HG03565 (cell line): Measurements from ENCODE around the gene TBRG4.
"Not testable (repeated sequence)": the region's sequence is repeated elsewhere in the genome, so short reads cannot be mapped to it uniquely, and the experiment has no call there.

ENCODE experiments used
- ATAC-seq: cut with Tn5 transposase; IDR thresholded peaks from one replicate; pipeline ENCODE4 v1.9.1; 2021; ENCODE audit warnings: mild to moderate bottlenecking, moderate library complexity; ENCODE audit not compliant: unreplicated experiment

The TBRG4 gene

DNA sequence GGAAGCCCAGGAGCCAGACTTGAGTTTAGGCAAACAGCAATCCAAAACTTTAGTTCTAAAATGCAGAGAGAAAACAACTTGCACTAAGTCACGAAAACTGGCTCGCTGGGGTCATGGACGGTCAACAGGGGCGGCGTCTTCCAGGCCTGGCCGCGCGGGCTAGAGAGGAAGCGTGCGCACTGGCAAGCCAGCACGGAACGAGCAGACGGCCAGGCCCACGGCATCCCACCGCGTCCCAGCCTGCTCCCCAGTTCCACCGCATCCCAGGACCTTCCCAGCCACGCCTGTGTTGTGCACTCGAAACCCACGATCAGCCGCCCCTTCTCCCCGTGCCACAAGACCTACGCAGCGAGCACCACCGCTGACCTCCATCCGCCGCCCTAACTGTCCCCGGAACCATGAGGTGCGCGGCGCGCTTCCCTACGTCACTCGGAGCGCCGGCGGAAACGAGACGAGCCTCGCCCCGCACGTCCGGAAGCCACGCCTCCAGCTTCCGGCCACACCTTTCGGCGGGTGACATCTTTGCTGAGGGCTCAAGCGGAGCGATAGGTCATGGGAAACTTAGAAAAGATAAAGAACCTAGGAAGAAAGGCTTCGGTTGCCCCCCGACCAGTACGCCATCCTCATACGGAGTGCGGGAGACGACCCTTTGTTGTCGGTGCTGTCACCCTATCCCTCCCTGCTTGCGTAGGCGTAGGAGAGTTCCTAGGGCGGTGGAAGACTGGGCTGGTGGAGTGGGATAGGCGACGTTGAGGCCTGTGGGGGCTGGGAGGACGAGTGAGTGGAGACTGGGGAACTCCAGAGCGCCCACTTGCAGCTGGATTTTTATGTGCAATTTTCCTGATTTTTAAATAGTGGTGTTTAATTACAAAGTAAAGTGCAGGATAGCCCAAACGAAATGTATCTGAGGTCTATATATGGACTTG is at the start of gene TBRG4:
TSS of gene TBRG4 (minus strand) at position 400 of the 926 bp plus-strand sequence. CDS start 2,460 bp downstream, outside the sequence.
- peak; percentile 94 for ATAC-seq

DNA sequence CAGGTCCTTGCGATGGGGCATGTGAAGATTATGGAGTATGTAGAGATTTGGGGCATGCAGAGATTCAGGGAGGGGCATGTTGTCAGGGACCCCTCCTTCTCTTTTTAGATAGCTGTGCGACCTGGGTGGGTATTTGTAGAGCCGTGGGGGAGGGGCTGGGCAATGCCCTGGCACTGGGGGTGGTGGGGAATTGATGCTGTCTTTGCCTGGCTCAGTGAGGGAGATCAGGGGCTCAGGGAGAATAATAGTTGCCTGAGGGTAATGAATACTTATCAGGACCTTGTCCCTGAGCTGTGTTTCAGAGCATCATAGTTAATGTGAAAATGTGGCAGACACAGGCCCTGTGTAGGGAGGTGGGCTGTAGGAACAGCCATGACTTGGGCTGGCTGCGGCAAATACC is 49.6 kb upstream of the TBRG4 start:
- ATAC-seq, result no peak

DNA sequence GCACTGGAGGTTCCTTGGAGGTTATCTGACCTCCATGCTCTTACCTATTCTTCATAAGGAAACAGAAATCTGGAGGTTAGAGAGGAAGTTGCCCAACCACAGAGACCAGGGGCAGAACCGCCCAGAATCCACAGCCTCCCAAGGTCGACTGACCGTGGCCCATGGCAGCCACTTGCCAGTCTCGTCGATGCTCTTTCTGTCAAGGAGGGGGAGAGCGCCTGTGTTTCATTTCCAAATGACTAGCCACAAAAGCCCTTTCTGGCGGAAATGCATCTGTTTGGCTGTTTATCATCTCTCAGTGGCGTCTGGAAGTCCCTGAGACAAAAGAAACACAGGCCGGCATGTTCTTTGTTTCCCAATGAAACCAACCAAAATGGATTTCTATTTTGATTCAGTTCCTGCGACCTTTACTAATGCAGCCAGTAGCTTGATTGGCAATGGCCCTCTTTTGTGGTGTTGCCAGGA is 49.0 kb upstream of the TBRG4 start:
- no peak for ATAC-seq

DNA sequence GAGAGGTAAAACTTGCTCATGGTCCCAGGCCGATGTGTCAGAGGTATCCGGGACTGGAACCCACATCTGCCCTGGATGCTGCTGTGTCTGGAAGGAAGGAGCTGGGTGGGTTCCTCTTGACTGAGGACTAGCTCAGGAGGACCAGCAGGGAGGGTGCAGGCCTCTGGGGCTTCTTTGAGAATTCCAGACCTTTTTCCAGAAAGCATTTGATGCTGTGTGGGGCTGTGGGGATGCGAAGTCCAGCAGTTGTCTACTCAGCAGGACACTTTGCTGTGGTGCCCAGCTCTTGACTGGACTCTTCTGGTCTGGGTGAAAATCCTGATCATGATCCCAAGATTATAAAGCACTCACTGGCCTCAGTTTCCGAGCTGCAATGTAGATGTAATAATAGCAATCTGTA is 47.8 kb upstream of the TBRG4 start:
- no peak for ATAC-seq

DNA sequence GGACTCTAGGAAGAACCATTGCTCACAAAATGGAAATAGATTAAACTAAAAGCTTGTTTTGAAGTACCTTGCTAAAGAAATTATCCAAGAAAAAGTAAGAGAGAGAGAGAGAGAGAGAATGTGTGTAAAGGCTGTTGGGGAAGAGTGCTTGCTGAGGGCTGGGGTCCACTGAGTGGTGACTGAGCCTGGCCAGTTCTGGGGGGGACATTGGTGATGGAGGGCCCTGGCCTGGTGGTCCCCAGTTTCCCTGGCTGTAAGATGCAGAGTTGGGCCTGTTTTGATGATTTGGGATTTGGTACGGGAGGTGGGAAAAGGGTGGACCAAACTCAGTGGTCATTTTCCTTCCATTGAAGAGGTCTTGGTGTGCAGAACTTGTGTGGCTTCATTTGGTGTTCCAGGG is 47.0 kb upstream of the TBRG4 start:
- no peak for ATAC-seq

DNA sequence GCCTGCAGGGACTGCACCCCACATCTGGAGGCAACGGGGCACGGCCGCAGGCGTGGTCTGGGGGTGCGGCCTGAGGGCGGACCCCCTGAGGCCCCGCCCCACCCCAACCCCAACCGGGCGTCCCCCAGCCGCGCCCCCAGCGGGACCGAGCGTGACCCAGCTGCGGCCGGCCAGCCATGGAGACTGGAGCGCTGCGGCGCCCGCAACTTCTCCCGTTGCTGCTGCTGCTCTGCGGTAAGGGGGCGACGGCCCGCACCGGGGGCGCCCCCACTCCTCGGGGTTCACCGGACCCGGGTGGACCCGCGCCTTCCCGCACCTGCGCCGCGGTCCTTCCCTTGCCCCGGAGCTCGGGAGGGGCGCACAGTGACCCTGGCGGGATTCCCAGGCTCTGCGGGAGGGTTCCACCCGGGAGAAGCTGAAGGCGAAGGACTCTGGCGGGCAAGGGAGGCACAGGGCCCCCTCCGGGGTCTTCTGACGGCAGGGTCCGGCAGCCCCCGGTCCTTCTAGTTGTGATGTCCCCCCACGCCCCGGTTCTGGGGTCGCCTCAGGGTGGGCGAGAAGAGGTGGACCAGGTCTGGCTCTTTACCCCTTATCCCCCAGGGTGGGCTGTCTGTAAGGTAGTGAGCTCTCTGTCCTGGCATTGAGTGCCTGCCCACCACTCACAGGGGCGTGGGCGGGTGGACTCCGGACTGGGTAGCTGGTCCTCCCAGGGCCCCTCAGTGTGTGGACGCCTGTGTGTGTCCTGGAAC is 46.3 kb upstream of the TBRG4 start, which contains the start of gene RAMP3:
TSS of gene RAMP3 (plus strand) at position 139 of the 749 bp plus-strand sequence. CDS start at position 177, 38 bp downstream.
- no peak for ATAC-seq

DNA sequence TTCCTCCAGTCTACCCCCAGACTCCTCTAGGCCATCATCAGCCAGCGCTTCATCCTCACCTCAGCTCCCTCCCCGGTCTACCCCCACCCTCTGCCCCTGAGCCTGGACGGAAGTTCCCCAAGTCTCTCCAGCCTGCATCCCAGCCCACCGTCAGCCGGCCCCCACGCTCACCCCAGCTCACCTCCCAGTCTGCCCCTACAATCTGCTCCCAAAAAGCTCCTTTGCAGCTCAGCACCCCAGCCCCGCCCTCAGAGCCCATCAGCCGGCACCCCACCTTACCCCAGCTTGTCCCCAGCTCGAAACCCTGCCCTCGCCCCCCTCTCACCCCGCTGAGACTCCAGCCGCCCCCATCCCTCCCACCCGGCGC is 45.8 kb upstream of the TBRG4 start:
- no peak for ATAC-seq

DNA sequence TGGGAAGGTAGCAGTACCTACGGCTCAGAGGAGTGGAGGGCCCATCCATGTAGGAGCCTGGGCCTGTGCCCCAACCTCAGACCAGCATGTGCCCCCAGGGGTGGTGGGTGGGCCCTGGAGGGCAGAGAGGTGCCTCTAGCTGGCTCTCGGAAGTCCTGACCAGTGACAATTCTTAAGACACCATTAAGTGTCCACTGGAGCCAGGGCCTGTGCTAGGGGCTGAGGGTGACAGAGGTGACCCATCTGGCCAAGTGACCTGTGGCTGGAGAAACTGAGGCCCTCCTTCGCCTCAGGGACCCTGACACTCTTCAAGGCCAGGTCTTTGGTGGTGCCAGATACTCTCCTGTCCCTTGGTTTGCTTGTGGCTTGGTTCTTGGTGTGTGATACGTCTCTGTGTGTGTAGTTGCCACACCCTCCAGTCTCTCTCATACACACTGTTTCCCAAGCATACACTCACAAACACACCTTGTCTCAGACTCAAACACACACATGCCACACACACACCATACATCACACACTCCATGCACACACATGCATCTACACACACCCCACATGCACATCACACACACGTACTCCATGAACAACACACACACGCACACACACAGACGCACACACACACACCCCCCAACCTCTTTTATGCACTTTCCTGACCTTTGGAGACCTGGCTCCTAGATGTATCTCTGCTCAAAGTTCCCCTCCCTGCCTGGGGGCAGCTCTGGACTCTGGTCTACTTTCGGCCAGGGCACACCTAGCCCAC is 45.2 kb upstream of the TBRG4 start:
- no peak for ATAC-seq

DNA sequence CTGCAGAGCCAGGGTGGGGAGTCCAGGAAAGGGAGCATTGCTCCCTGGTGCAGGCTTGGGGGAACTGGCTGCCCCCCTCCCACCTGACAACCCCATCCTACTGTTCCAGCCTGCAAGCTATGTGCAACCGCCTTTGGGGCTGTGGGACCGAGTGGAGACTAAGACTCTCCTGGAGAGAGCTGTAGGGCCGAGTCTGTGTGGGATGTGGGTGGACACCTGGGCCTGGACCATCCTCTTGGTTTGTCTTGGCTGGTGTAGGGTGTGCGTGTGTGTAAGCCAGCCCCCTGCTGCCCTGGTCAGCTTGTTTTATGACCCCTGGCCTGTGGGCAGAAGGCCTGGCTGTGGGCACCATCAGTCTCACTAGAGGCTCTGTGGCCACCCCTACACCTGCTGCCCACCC is 44.4 kb upstream of the TBRG4 start:
- ATAC-seq, result no peak

DNA sequence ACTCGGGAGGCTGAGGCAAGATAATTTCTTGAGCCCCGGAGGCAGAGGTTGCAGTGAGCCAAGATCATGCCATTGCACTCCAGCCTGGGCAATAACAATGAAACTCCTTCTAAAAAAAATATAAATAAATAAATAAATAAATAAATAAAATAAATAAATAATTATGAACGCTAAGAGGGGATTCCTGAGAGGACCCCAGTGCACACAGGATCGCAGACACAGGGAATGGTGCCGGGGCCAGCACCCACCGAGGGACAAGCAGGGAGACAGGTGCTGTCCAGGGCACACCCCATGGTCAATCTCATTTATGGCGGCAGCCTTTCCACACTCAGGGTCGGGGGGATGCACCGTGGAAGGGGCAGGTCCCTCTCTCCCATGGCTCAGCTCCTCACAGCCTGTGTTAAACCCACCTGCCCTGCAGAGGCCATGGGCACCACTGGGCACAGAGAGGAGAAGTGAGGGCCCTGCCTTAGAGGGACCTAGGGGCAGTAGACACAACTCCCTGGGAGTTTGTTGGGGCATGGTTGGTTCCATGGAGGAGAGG is 43.9 kb upstream of the TBRG4 start:
- ATAC-seq, result no peak

DNA sequence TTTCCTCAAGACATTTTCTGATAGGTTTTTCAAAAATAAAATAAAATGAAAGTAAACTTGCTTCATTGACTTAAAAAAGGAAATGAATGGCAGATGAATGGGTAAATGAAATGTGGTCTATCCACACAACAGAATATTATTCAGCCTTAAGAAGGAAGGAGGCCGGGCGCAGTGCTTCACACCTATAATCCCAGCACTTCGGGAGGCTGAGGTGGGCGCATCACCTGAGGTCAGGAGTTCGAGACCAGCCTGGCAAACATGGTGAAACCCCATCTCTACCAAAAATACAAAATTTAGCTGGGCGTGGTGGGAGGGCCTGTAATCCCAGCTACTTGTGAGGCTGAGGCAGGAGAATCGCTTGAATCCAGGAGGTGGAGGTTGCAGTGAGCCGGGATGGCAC is 42.4 kb upstream of the TBRG4 start:
- ATAC-seq, result not testable (repeated sequence)

DNA sequence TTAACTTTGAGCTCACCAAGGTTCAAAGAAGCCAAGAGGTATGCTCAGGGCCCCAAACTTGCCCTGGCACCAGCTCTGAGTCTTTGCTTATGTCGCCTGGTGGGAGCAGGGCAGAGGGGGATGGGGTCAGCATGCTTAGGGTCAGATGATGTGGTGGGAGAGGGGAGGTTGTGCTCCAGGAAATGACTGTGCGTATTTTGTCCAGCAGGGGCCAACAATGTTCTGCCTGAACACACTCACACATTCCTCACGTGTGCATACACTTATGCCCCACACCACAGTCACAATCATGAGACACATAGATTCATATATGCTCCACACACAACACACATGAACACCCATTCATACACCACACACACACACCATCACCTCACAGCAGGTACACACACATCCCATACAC is 41.7 kb upstream of the TBRG4 start:
- no peak for ATAC-seq

DNA sequence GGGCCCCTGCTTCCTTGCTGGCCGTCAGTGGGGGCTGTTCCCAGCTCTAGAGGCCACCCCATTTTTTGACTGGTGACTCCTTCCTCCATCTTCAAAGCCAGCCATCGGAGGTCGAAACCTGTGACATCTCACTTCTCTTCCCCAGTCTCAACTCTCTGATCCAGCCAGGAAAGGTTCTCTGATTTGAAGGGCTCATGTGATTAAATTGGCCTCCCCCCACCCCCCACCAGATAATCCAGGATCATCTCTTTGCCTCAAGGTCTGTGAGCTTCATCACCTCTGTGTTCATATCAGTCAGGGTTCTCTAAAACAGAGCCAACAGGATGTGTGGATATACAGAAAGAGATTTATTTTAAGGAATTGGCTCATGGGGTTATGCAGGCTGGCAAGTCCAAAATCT is 40.5 kb upstream of the TBRG4 start:
- no peak for ATAC-seq

DNA sequence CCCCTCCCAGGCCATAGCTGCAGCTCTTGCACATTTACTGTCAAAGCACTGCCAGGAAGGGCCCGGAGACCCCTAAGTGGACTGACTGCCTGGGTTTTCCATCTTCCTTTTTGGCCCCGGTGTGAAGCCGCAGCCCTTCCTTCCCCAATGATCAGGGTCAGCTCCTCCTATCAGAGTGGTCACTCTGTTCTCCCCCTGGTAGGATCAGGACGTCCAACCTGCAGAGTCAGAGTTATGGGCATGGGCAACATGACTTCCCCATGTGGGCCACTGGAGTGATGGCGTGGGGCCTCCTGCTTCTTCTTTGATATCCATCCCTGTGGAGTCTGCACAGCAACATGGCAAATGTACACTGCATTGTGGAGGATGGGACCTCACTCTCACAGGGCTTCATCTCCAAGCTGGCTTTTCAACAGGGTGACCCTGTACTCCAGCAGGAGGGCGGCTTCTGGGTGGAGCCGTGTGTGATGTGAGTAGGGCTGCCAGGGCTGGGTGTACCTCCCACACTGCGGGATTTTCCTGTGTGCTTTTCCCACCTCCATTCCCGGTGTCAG is 39.7 kb upstream of the TBRG4 start:
- ATAC-seq, result no peak

DNA sequence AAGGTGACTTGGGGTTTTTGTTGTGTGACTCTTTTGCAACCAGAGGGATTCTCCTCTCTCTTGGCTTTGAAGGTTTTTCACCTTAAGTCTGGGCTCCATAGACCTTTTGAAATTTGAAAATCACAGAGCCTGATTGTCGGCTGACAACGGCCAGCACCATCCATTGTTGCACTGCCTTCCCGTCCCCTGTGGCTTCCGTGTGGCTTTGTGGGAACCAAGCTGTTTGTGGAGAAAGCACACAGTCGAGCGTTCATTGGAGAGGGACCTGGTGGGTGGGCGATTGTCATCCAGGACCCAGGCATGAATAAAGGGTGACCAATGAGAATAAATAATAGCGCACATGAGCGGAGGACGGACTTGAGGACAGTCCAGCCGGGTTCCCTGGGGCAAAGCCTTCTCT is 38.7 kb upstream of the TBRG4 start:
- ATAC-seq, result no peak

DNA sequence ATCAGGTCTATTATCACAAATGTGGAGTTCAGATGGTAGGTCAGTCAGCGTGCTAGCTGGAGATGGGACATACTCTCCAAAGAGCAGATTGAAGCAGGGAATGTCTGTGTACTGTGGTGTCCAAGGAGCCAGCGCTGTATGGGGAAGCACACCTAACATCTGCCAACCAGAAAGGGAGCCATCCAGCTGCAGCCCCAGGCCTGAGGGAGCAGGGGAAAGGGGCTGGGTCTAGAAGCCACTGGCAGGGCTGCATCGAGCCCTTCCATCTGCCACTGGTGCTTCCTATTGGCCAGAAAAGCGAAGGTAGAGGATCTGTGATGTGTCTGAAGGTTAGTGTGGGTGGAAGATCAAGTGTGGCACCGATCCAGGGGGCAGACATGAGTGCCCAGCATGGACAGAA is 38.1 kb upstream of the TBRG4 start:
- ATAC-seq, result no peak

DNA sequence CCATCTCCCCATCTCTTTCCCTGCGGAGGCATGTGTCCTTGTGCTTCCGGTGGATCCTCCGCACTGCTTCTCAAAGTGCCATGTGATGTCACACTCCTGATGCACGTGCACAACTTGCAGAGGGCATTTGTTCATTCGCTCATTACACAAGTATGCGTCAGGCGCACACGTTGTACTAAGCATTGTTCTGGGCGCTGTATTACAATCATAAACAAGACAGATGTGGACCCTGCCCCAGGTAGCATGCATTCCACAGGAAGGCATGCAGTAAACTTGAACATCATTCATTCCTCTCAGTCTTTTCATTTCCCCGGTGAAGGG is 37.1 kb upstream of the TBRG4 start:
- ATAC-seq, result no peak

DNA sequence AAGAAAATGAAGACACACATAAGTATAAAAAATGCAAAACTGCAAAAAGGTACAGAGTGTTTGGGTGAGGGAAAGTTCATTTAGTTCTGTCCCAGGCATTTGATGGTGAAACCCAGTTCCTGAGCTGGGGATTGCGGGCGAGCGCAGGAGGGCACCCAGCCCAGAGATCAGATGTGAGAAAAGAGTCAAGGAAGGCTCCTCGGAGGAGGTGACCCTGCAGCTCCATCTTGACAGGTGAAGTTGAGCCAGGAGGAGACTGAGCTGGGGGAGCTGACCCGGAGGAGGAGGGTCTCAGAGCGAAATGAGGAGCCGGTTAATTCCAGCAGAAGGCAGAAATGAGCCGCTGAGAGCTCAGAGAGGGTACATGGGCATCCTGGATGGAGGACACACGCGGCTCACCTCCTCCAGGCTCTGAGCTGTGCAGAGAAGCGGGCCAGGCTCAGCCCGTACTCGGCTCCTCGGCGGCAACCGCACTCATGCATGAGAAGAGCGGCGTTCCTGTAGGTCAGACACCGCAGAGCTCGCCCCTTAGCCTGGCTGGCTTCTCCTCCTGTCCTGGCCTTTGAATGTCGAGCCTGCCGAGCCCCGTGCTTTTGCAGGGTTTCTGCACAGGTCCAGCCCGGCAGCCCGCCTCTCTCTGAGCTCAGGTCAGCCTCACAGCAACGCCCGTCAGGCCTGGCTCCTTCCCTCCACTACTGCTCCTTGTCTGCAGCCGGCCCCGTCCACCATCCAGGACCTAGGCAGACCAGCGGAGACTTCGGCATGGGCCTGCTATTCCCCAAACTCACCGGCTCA is 36.6 kb upstream of the TBRG4 start:
- no peak for ATAC-seq

DNA sequence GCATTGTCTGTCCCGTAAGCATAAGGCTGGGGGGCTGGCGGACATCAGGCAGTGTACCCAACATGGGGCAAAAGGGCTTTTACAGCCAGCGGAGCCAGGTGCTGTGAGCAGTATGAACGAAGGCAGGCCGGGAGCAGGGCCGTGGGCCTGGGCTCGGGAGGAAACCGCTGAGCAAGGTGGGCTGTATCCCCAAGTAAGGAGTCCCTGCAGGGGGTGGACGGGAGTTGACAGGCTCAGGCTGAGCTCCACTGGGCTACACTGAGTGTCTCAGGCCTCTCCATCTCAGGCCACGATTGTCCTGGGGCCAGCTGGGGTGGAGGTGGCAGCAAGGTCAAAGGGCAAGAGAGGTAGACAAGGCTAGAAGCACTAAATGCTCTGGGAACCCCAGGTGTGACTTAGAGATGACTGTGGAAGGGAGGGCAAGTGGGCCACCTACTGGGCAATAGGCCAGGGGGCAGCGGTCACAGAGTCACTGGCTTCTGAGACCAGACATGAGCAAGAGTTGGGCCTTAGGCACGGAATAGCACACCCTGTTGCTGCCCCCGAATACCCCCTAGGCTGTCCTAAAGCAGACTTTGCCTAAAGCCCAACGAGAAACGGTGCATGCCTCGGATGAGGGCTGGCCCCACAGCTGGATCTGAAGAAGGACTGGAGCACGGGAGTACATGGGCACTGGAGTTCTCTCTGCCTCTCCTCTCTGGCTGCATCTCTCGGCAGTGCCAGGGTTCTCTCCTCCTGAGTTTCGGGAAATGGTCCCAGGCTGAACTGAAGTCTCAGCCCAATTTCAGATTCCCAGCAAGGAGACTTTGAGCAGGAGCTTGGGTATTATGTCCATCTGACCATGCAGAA is 35.3 kb upstream of the TBRG4 start:
- no peak for ATAC-seq
